GM04504 (cell line): ENCODE results near the gene MED20.
A peak's percentile ranks its signal among the peaks of the same experiment; 100 is the strongest.
"Not testable (repeated sequence)": the region's sequence is repeated elsewhere in the genome, so short reads cannot be mapped to it uniquely, and the experiment has no call there.

Experiments
- DNase-seq: peaks from one replicate; pipeline ENCODE4 v3.0.0-alpha.2; 2012; ENCODE audit warnings: low read depth

MED20 gene

GRCh38 chr6:41920921-41921711 lies at the start of gene MED20, which contains the start of gene BYSL:
TSS of gene MED20 (minus strand) at chr6:41921139. CDS start at chr6:41921018, 121 bp downstream.
TSS of gene BYSL (plus strand) at chr6:41921499. CDS start at chr6:41921563, 64 bp downstream.
- peak; percentile 88 for DNase-seq

DNA sequence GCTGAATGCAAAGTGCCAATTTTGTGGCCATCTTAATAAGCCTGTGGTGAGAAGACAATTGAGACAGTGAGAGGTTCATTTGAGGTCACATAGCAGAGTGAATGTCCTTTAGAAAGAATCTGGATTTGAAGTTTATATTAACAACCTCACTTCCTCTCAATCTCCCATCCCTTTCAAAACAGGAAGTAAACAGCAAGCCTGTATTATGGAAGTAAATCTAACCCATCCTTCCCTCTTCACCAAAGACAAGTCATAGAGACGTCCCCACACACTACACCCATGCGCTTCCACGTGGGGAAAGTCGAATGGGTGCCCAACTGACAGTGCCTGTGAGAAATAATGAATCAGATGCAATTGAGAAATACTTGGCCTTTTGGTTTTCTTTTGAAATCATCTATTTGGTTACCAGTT lies 49.5 kb upstream of the MED20 start:
- DNase-seq: peak; percentile 27

DNA sequence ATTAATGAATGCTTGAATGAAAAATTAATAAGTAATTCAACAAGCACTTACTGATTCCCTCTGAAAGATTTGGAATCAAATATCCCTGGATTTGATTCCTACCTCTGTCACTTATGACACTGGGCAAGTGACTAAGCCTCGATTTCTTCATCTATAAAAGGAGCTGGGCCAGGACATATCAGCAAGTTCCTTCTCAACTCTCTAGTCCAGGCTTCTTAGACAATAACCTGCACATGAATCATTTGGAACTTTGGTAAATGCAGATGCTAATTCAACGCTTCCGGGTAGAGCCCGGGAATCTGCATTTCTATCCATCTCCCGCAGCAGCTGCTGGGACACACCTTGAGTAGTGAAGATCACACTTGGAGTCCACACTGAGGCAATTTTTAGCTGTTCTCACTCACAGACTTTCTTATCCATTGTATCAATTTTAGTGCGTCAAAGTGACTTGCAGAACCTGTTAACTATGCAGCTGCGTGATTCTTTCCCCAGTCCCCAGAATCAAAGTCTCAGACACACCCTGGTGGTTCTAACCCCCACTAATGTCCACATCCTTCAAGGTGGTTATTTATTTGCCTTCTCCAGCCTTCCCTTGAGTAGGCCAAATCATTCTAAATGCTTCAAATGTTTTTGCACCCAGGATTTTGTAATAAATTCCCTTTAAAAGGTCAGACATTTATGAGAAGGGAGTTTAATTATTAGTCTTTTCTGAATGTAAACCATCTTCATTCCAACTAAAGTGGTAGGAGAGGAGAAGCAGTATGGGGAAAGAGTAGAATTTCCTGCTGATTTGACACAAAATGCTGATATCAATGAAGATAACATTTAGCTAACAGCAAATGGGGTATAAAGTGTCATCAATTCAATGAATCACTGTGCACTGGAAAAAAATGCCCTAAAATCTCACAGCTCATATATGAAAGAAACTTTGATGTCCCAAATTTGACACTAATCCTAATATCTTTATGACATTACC lies 46.7 kb upstream of the MED20 start:
- no peak for DNase-seq

GRCh38 chr6:41966961-41967311 lies 46.0 kb upstream of the MED20 start:
- DNase-seq: no peak

DNA sequence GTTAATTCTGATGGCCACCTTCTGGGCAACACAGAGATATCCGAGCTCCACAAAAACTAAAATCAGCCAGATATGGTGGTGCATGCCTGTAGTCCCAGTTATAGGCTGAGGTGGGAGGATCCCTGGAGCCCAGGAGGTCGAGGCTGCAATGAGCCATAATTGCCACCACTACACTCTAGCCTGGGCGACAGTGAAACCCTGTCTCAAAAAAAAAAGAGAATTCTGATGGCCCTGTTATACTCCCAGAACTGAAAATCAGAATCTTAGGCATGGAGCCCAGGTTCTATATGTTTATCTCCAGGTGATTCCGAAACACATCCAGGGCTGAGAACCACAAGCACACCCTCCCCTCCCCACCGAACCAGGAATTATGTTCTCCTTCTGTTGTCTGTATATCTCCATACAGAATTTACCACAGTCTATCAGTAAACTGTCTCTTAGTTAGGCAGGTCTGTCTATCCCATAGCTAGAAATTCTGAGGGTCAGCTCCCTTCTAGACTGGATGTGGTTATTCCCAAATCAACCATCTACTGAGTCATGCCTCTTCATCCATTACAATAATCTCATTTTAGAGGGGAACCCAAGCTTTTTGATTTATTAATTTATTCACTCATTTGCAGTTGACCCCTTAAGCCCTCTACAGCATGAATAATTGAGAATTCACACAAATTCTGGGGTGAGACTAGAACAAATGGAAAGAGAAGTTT lies 45.4 kb upstream of the MED20 start:
- DNase-seq: no peak

- no peak for DNase-seq
Observed at GRCh38 chr6:41965429-41966213, 44.7 kb upstream of the MED20 start.

DNA sequence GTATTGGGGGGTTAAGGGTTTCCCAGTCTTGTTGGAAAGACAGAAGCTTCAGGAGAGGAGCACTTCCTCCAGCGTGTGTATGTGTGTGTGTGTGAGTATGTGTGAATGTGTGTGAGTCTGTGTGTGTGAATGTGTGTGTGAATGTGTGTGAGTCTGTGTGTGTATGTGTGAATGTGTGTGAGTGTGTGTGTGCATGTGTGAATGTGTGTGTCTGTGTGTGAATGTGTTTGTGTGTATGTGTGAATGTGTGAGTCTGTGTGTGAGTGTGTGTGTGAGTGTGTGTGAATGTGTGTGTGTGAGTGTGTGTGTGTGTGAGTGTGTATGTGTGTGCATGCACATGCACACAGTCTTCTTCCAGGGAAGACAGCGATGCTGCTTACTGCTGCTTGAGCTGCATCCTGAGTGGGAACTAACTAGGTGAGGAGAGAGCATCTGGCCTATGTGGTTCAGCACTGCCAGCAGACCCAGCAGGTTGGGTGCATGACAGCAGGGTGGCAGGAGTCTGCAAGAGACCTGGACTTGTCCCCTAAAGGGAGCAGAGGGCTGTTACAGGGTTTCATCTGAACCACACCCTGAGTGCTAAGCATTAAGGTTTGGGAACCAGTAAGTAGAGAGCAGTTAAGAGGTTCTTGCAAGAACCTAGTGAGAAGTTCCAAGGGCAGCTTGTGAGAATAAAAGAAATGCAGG lies 43.4 kb upstream of the MED20 start:
- no peak for DNase-seq

DNA sequence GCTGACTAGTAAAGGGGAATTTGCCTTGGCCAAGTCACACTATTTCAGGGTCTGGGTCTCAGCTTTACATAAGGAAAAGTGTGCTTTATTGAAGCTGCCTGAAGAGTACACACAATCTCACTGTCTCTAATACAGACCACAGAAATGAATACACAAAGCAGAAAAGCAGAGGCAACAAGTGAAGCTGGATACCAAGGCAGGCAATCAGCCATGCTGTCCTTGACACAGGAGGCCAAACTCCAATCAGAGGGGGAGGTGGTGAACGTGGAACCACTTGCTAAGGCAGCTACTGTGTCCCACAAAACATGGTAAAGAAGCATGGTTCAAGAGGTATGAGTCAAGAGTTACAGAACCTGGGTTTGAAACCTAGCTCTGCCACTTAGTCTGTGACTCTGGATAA lies 42.4 kb upstream of the MED20 start:
- no peak for DNase-seq

DNA sequence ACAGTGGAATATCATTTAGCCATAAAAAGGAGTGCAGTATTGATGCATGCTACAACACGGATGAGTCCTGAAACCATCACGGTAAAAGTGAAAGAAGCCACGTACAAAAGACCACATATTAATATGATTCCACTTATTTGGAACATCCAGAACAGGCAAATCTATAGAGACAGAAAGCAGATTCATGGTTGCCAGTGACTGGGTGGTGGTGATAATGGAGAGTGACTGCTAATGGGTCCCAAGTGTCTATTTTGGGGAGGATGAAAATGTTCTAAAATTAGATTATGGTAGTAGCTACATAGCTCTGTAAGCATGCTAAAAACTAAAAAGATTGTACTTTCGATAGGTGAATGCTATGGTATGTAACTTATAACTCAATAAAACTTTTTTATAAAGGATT lies 39.1 kb upstream of the MED20 start:
- no peak for DNase-seq

GRCh38 chr6:41958022-41958856 lies 37.3 kb upstream of the MED20 start:
- no peak for DNase-seq

GRCh38 chr6:41957117-41957516 lies 36.2 kb upstream of the MED20 start:
- no peak for DNase-seq

DNA sequence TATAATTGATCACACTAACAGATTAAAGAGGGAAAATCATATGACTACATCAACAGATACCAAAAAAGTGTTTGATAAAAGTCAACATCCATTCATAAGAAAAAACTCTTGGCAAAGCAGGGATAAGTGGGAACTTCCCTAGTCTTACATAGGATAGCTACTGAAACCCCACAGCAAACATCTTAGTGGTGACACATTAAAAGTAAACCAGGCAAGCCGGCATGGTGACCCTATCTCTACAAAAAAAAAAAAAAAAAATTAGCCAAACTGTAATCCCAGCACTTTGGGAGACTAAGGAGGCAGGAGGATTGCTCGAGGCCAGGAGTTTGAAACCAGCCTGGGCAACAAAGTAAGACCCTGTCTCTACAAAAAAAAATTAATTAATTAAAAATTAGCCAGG lies 34.5 kb upstream of the MED20 start:
- DNase-seq: no peak

- DNase-seq: no peak
Observed at GRCh38 chr6:41954668-41955067, 33.7 kb upstream of the MED20 start.

- DNase-seq: no peak
Observed at GRCh38 chr6:41947581-41948220, 26.8 kb upstream of the MED20 start.

- no peak for DNase-seq
Observed at GRCh38 chr6:41943456-41943855, 22.5 kb upstream of the MED20 start.

DNA sequence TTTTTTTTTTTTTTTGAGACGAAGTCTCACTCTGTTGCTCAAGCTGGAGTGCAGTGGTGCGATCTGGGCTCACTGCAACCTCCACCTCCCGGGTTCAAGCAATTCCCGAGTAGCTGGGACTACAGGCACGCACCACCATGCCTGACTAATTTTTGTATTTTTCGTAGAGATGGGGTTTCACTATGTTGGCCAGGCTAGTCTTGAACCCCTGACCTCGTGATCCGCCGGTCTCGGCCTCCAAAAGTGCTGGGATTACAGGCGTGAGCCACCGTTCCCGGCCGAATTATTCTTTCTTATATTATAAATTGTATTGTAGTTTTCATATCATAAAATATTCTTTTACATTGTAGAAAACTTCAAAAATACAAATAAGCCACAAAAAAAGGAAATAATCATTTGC lies 21.9 kb upstream of the MED20 start:
- not testable (repeated sequence) for DNase-seq

- no peak for DNase-seq
Observed at GRCh38 chr6:41942067-41942851, 21.3 kb upstream of the MED20 start.

- peak; percentile 82 for DNase-seq
Observed at GRCh38 chr6:41941280-41942066, 20.5 kb upstream of the MED20 start, which contains the start of gene CCND3. TSS of gene CCND3 (minus strand) at chr6:41941808. CDS start at chr6:41941649, 159 bp downstream.
